OCI-LY3 (cell line): ENCODE data around the gene ERCC2.

Source experiments
- EZH2phosphoT487 ChIP-seq: fragments of 200-600 bp; shearing (Covaris generic); IDR thresholded peaks from 2 replicates; pipeline ENCODE4 v1.6.1; 2018; ENCODE audit warnings: antibody characterized with exemption, mixed run types, low read depth
- TF ChIP-seq, protein P1 (sequence below): fragments of 200-600, 300-600 bp; sonication (generic); IDR thresholded peaks from 2 replicates; pipeline ENCODE4 v1.5.1; 2014; ENCODE audit warnings: antibody characterized with exemption, low read length, low read depth

DNA sequence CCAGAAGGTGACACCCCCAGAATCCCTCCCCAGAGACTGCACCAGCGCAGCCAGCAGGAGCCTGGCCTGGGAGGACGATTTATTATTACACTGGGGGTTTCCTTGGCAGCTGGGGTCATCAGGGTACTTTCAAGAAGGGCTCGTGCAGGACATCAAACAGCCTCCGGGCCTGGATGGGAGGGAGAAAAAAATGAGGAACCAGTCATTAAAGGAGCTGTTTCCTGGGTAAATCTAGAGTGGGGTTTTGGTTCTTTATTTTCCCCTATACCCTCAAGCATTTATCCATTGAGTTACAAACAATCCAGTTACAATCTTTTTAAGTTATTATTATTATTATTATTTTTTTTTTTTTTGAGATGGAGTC, 39.2 kb upstream of the ERCC2 start:
- TF ChIP-seq, protein P1, sequence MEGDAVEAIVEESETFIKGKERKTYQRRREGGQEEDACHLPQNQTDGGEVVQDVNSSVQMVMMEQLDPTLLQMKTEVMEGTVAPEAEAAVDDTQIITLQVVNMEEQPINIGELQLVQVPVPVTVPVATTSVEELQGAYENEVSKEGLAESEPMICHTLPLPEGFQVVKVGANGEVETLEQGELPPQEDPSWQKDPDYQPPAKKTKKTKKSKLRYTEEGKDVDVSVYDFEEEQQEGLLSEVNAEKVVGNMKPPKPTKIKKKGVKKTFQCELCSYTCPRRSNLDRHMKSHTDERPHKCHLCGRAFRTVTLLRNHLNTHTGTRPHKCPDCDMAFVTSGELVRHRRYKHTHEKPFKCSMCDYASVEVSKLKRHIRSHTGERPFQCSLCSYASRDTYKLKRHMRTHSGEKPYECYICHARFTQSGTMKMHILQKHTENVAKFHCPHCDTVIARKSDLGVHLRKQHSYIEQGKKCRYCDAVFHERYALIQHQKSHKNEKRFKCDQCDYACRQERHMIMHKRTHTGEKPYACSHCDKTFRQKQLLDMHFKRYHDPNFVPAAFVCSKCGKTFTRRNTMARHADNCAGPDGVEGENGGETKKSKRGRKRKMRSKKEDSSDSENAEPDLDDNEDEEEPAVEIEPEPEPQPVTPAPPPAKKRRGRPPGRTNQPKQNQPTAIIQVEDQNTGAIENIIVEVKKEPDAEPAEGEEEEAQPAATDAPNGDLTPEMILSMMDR: no peak
- no peak for TF ChIP-seq EZH2phosphoT487
